ENCODE results near the gene ASB1. TPM values are rescaled to one million over a fixed set of nuclear protein-coding genes. Genes with fewer than 3 reads are reported as not detected.

Gene ASB1
- total and polyA plus RNA-seq, 2 donors (not counting 1 experiment from before 2014, with no cell fraction given) = 19.3 to 40.6 TPM

DNA sequence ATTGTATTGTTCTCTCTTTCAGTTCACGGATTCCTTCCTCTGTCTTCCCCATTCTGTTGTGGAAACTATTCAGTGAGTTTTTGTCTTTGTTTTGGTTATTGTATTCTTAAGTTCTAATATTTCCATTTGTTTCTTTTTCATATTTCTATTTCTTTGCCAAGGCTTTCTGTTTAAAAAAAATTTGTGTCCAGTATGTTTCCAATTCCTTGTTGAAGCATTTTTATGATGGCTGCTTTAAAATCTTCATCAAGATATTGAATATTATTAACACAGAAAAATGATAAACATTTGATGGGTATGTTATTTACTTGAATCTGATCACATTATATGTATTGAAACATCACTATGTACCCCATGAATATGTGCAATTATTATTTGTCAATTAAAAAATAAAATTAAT lies 42.4 kb downstream of the ASB1 start:
- TF ChIP-seq EZH2 (IDR thresholded peaks at IDR 0.05; ENCODE audit: low read length, missing control alignments) = no peak
- TF ChIP-seq, protein P1, sequence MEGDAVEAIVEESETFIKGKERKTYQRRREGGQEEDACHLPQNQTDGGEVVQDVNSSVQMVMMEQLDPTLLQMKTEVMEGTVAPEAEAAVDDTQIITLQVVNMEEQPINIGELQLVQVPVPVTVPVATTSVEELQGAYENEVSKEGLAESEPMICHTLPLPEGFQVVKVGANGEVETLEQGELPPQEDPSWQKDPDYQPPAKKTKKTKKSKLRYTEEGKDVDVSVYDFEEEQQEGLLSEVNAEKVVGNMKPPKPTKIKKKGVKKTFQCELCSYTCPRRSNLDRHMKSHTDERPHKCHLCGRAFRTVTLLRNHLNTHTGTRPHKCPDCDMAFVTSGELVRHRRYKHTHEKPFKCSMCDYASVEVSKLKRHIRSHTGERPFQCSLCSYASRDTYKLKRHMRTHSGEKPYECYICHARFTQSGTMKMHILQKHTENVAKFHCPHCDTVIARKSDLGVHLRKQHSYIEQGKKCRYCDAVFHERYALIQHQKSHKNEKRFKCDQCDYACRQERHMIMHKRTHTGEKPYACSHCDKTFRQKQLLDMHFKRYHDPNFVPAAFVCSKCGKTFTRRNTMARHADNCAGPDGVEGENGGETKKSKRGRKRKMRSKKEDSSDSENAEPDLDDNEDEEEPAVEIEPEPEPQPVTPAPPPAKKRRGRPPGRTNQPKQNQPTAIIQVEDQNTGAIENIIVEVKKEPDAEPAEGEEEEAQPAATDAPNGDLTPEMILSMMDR (conservative IDR thresholded peaks at IDR 0.05 in 1 of 2, IDR thresholded peaks at IDR 0.05 in 1 of 2; ENCODE audit: low read depth in 1 of 2, low read length in 2 of 2) = no peak
- H4K20me1 ChIP-seq (ENCODE audit: control insufficient read depth, extremely low read depth, insufficient read depth, low read length) = no peaks in the 10 kb centered on the region
- no peaks in the 10 kb centered on the region for H3K27me3 ChIP-seq (ENCODE audit: control insufficient read depth, insufficient read depth, low read length)
- no peak overlapping the region for H3K27ac ChIP-seq (ENCODE audit: insufficient read depth, low read length)
- no peak overlapping the region for H3K4me2 ChIP-seq (ENCODE audit: extremely low read depth, insufficient read depth, low read length)
- no peaks in the 10 kb centered on the region for H3K4me1 ChIP-seq (ENCODE audit: control insufficient read depth, extremely low read depth, insufficient read depth, low read length)
- H2AFZ ChIP-seq (ENCODE audit: low read length) = no peak overlapping the region
- no peak overlapping the region for H3K9ac ChIP-seq (ENCODE audit: insufficient read depth, low read length)
- DNase-seq (ENCODE audit: low read depth in 2 of 2) = no peak
- H3K4me3 ChIP-seq (replicated peaks in 1 of 4; ENCODE audit: control extremely low read depth in 1 of 4, insufficient read depth in 1 of 4, low read depth in 3 of 4, low read length in 4 of 4) = no peak overlapping the region
- no peaks in the 10 kb centered on the region for H3K9me3 ChIP-seq (ENCODE audit: control insufficient read depth, insufficient read depth, low read depth, low read length)
- no peaks in the 10 kb centered on the region for H3K36me3 ChIP-seq (ENCODE audit: control insufficient read depth, insufficient read depth, low read length)
- no peaks in the 10 kb centered on the region for H3K79me2 ChIP-seq (ENCODE audit: control insufficient read depth, insufficient read depth, low read length)

GRCh38 chr2:238473014-238473413 lies 46.3 kb downstream of the ASB1 start:
- H2AFZ ChIP-seq (ENCODE audit: low read length) = no peak overlapping the region
- H3K9me3 ChIP-seq (ENCODE audit: control insufficient read depth, insufficient read depth, low read depth, low read length) = no peaks in the 10 kb centered on the region
- H3K4me2 ChIP-seq (ENCODE audit: extremely low read depth, insufficient read depth, low read length) = no peak overlapping the region
- H3K27me3 ChIP-seq (ENCODE audit: control insufficient read depth, insufficient read depth, low read length) = no peaks in the 10 kb centered on the region
- H3K27ac ChIP-seq (ENCODE audit: insufficient read depth, low read length) = no peak overlapping the region
- TF ChIP-seq EZH2 (IDR thresholded peaks at IDR 0.05; ENCODE audit: low read length, missing control alignments) = no peak
- TF ChIP-seq, protein P1 (conservative IDR thresholded peaks at IDR 0.05 in 1 of 2, IDR thresholded peaks at IDR 0.05 in 1 of 2; ENCODE audit: low read depth in 1 of 2, low read length in 2 of 2) = no peak
- no peak overlapping the region for H3K9ac ChIP-seq (ENCODE audit: insufficient read depth, low read length)
- no peaks in the 10 kb centered on the region for H4K20me1 ChIP-seq (ENCODE audit: control insufficient read depth, extremely low read depth, insufficient read depth, low read length)
- H3K4me3 ChIP-seq (replicated peaks in 1 of 4; ENCODE audit: control extremely low read depth in 1 of 4, insufficient read depth in 1 of 4, low read depth in 3 of 4, low read length in 4 of 4) = no peak overlapping the region
- no peak for DNase-seq (ENCODE audit: low read depth in 2 of 2)
- H3K4me1 ChIP-seq (ENCODE audit: control insufficient read depth, extremely low read depth, insufficient read depth, low read length) = no peaks in the 10 kb centered on the region
- H3K79me2 ChIP-seq (ENCODE audit: control insufficient read depth, insufficient read depth, low read length) = no peaks in the 10 kb centered on the region
- H3K36me3 ChIP-seq (ENCODE audit: control insufficient read depth, insufficient read depth, low read length) = no peaks in the 10 kb centered on the region

DNA sequence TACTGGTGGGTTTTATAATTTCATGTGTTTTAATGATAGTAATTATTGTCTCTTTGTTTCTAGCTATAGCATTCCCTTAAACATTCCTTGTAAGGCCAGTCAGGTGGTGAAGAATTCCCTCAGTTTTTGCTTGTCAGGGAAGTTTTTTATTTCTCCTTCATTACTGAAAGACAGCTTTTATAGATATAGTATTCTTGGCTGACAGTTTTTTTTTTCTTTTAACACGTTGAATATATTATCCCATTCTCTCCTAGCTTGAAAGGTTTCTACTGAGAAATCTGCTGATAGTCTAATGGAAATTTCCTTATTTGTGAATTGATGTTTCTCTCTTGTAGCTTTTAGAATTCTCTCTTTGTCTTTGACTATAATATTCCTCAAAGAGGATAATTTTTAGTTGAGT lies 46.8 kb downstream of the ASB1 start:
- no peak overlapping the region for H3K27ac ChIP-seq (ENCODE audit: insufficient read depth, low read length)
- no peaks in the 10 kb centered on the region for H4K20me1 ChIP-seq (ENCODE audit: control insufficient read depth, extremely low read depth, insufficient read depth, low read length)
- no peaks in the 10 kb centered on the region for H3K79me2 ChIP-seq (ENCODE audit: control insufficient read depth, insufficient read depth, low read length)
- no peaks in the 10 kb centered on the region for H3K4me1 ChIP-seq (ENCODE audit: control insufficient read depth, extremely low read depth, insufficient read depth, low read length)
- no peaks in the 10 kb centered on the region for H3K9me3 ChIP-seq (ENCODE audit: control insufficient read depth, insufficient read depth, low read depth, low read length)
- no peak overlapping the region for H3K4me3 ChIP-seq (replicated peaks in 1 of 4; ENCODE audit: control extremely low read depth in 1 of 4, insufficient read depth in 1 of 4, low read depth in 3 of 4, low read length in 4 of 4)
- TF ChIP-seq, protein P1 (conservative IDR thresholded peaks at IDR 0.05 in 1 of 2, IDR thresholded peaks at IDR 0.05 in 1 of 2; ENCODE audit: low read depth in 1 of 2, low read length in 2 of 2) = no peak
- TF ChIP-seq EZH2 (IDR thresholded peaks at IDR 0.05; ENCODE audit: low read length, missing control alignments) = no peak
- DNase-seq (ENCODE audit: low read depth in 2 of 2) = no peak
- H3K27me3 ChIP-seq (ENCODE audit: control insufficient read depth, insufficient read depth, low read length) = no peaks in the 10 kb centered on the region
- no peak overlapping the region for H3K9ac ChIP-seq (ENCODE audit: insufficient read depth, low read length)
- no peaks in the 10 kb centered on the region for H3K36me3 ChIP-seq (ENCODE audit: control insufficient read depth, insufficient read depth, low read length)
- no peak overlapping the region for H3K4me2 ChIP-seq (ENCODE audit: extremely low read depth, insufficient read depth, low read length)
- H2AFZ ChIP-seq (ENCODE audit: low read length) = no peak overlapping the region
